ENCODE results near the gene RC3H2. TPM values are rescaled to one million over a fixed set of nuclear protein-coding genes. Genes with fewer than 3 reads are reported as not detected.
"Not testable (repeated sequence)": the region's sequence is repeated elsewhere in the genome, so short reads cannot be mapped to it uniquely, and the experiment has no call there.

Gene RC3H2
- total RNA-seq, 5 donors from 2014 or later (not counting 1 experiment from before 2014, with no cell fraction given), result 45.3 to 76.0 (median 59.8) TPM

GRCh38 chr9:122812736-122813135 lies 92.4 kb downstream of the RC3H2 start:
- Histone ChIP-seq H3K4me1 (ENCODE audit: control insufficient read depth in 1 of 2, extremely low read depth in 1 of 2, insufficient read depth in 2 of 2, low read length in 2 of 2) (peaks cover 14 to 24% of the 10 kb centered on the region in 2 experiments), H3K27ac (ENCODE audit: low read length) (no peak overlapping the region), H3K4me3 (ENCODE audit: control insufficient read depth in 1 of 2, extremely low read depth in 1 of 2, low read length in 1 of 2) (no peak overlapping the region), H3K9me3 (no peaks in the 10 kb centered on the region), H3K27me3 (replicated peaks in 1 of 2; ENCODE audit: control insufficient read depth in 2 of 2, extremely low read depth in 1 of 2, insufficient read depth in 2 of 2, low read length in 1 of 2) (no peaks in the 10 kb centered on the region), H3K36me3 (ENCODE audit: control insufficient read depth in 2 of 2, extremely low read depth in 1 of 2, insufficient read depth in 1 of 2, low read length in 1 of 2) (peaks cover 0 to 3% of the 10 kb centered on the region in 2 donors)
- Mint-ChIP-seq H3K4me3 (no peak overlapping the region), H3K4me1 (peaks cover 30 to 41% (median 32%) of the 10 kb centered on the region in 3 donors), H3K27ac (no peak overlapping the region), H3K9me3 (no peaks in the 10 kb centered on the region), H3K36me3 (no peaks in the 10 kb centered on the region), H3K27me3 (no peaks in the 10 kb centered on the region)
- no peak for DNase-seq
- WGBS (ENCODE audit: insufficient coverage), result no CpG with 5 or more reads among the region's 4 CpGs
- ChIA-PET POLR2A (no interaction called here), CTCF (interaction anchor here in 1 of 2 donors (0.7 to 1.2 kb wide), 3 partner anchors 349 to 717 kb away, joined by 3 to 7 read pairs (median 5); no protein-coding TSS in a partner anchor)
- ATAC-seq (replicated peaks in 1 of 4), result no peak

DNA sequence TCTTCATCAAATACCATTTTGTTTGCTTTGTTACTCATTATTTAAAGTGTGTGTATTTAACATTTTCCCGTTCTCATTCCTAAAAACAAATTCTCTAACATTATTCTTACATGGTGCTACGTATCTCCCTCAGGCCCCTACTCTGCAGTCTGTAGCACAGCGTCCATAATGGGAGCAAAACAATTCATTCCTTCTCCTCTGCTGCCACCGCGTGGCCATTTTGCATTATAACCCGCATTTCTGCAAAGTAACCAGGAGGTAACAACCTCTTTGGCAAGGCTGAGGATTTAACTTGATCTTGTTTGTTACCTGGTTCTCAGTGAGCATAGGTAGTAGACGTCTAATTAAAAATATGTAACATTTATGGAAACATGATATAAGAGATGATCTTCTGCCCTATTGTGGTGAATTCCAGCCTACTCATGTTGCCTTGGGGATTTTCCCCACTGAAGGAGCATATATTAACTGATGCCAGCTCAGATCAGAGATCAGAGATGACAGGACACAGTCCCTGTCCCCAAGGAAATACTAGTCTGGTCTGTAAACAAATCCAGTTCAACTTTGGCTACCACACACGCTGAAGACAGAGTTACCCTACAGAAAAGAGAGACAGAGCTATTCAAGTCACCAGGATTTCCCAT lies 94.7 kb downstream of the RC3H2 start:
- Mint-ChIP-seq H3K4me3 (no peak overlapping the region), H3K36me3 (peaks cover 6% of the 10 kb centered on the region)
- 18% methylated on average over 2 of the region's 8 CpGs for WGBS (ENCODE audit: insufficient coverage)

GRCh38 chr9:122809261-122809660 lies 95.9 kb downstream of the RC3H2 start:
- H3K36me3 ChIP-seq (ENCODE audit: control insufficient read depth in 2 of 2, extremely low read depth in 1 of 2, insufficient read depth in 1 of 2, low read length in 1 of 2); H3K27ac ChIP-seq (ENCODE audit: low read length); H3K9me3 Mint-ChIP-seq; H3K27me3 ChIP-seq (replicated peaks in 1 of 2; ENCODE audit: control insufficient read depth in 2 of 2, extremely low read depth in 1 of 2, insufficient read depth in 2 of 2, low read length in 1 of 2); H3K27me3 Mint-ChIP-seq; DNase-seq; POLR2A ChIA-PET; H3K4me3 ChIP-seq (ENCODE audit: control insufficient read depth in 1 of 2, extremely low read depth in 1 of 2, low read length in 1 of 2); H3K4me1 ChIP-seq (ENCODE audit: control insufficient read depth in 1 of 2, extremely low read depth in 1 of 2, insufficient read depth in 2 of 2, low read length in 2 of 2); H3K27ac Mint-ChIP-seq; H3K9me3 ChIP-seq; H3K4me3 Mint-ChIP-seq; ATAC-seq (replicated peaks in 1 of 4): not testable (repeated sequence)
- Mint-ChIP-seq H3K4me1 (peaks cover 7 to 20% (median 13%) of the 10 kb centered on the region in 3 donors), H3K36me3 (peaks cover 10% of the 10 kb centered on the region)
- WGBS (ENCODE audit: insufficient coverage), result 100% methylated on average over 1 of the region's 7 CpGs
- CTCF ChIA-PET, result interaction anchor here (0.6 to 1.5 kb wide), 5 partner anchors 19 to 710 kb away, joined by 3 to 5 read pairs (median 4); partner anchors contain the start of gene PDCL (in 1 of the 2)

More for the DNA sequence above, 94.7 kb downstream of the RC3H2 start:
- CTCF ChIA-PET, result interaction anchor here in 1 of 2 donors (1.0 to 1.7 kb wide), 3 partner anchors 18 to 711 kb away, joined by 3 to 4 read pairs (median 3); partner anchors contain the start of gene PDCL
- peak; percentile 41 to 90 (median 70) for DNase-seq
- Histone ChIP-seq H3K4me3 (ENCODE audit: control insufficient read depth in 1 of 2, extremely low read depth in 1 of 2, low read length in 1 of 2) (no peak overlapping the region), H3K9me3 (no peaks in the 10 kb centered on the region), H3K27me3 (replicated peaks in 1 of 2; ENCODE audit: control insufficient read depth in 2 of 2, extremely low read depth in 1 of 2, insufficient read depth in 2 of 2, low read length in 1 of 2) (no peaks in the 10 kb centered on the region), H3K27ac (ENCODE audit: low read length) (no peak overlapping the region), H3K36me3 (ENCODE audit: control insufficient read depth in 2 of 2, extremely low read depth in 1 of 2, insufficient read depth in 1 of 2, low read length in 1 of 2) (no peaks in the 10 kb centered on the region), H3K4me1 (ENCODE audit: control insufficient read depth in 1 of 2, extremely low read depth in 1 of 2, insufficient read depth in 2 of 2, low read length in 2 of 2) (peaks cover 5 to 10% of the 10 kb centered on the region in 2 experiments)
- POLR2A ChIA-PET, result no interaction called here
- Mint-ChIP-seq H3K27ac (no peak overlapping the region), H3K27me3 (no peaks in the 10 kb centered on the region), H3K4me1 (peaks cover 17 to 29% (median 19%) of the 10 kb centered on the region in 3 donors), H3K9me3 (no peaks in the 10 kb centered on the region)
- ATAC-seq (replicated peaks in 1 of 4), result peak; percentile 89 to 95 (median 94)

GRCh38 chr9:122808141-122808540 lies 97.0 kb downstream of the RC3H2 start:
- POLR2A ChIA-PET, result interaction anchor here in 1 of 2 donors (0.5 kb wide), 1 partner anchor 341 kb away, joined by 4 read pairs; no protein-coding TSS in a partner anchor
- H3K27ac ChIP-seq (ENCODE audit: low read length), result no peak overlapping the region
- no peaks in the 10 kb centered on the region for H3K9me3 Mint-ChIP-seq
- no peak overlapping the region for H3K4me3 Mint-ChIP-seq
- H3K27me3 ChIP-seq (replicated peaks in 1 of 2; ENCODE audit: control insufficient read depth in 2 of 2, extremely low read depth in 1 of 2, insufficient read depth in 2 of 2, low read length in 1 of 2), result no peaks in the 10 kb centered on the region
- H3K27me3 Mint-ChIP-seq, result no peaks in the 10 kb centered on the region
- ATAC-seq (replicated peaks in 1 of 4) (peak in 2 of 4 experiments; percentile 38 to 41), DNase-seq (no peak)
- H3K36me3 ChIP-seq (ENCODE audit: control insufficient read depth in 2 of 2, extremely low read depth in 1 of 2, insufficient read depth in 1 of 2, low read length in 1 of 2), result no peaks in the 10 kb centered on the region
- H3K4me3 ChIP-seq (ENCODE audit: control insufficient read depth in 1 of 2, extremely low read depth in 1 of 2, low read length in 1 of 2), result no peak overlapping the region
- H3K36me3 Mint-ChIP-seq, result peaks cover 10% of the 10 kb centered on the region
- peaks cover 5 to 10% of the 10 kb centered on the region in 2 experiments for H3K4me1 ChIP-seq (ENCODE audit: control insufficient read depth in 1 of 2, extremely low read depth in 1 of 2, insufficient read depth in 2 of 2, low read length in 2 of 2)
- peaks cover 7 to 20% (median 13%) of the 10 kb centered on the region in 3 donors for H3K4me1 Mint-ChIP-seq
- no peak overlapping the region for H3K27ac Mint-ChIP-seq
- no peaks in the 10 kb centered on the region for H3K9me3 ChIP-seq
- 100% methylated on average over 2 of the region's 3 CpGs for WGBS (ENCODE audit: insufficient coverage)
- CTCF ChIA-PET, result interaction anchor here (0.6 to 1.5 kb wide), 6 partner anchors 271 to 709 kb away, joined by 3 to 5 read pairs (median 4); no protein-coding TSS in a partner anchor

DNA sequence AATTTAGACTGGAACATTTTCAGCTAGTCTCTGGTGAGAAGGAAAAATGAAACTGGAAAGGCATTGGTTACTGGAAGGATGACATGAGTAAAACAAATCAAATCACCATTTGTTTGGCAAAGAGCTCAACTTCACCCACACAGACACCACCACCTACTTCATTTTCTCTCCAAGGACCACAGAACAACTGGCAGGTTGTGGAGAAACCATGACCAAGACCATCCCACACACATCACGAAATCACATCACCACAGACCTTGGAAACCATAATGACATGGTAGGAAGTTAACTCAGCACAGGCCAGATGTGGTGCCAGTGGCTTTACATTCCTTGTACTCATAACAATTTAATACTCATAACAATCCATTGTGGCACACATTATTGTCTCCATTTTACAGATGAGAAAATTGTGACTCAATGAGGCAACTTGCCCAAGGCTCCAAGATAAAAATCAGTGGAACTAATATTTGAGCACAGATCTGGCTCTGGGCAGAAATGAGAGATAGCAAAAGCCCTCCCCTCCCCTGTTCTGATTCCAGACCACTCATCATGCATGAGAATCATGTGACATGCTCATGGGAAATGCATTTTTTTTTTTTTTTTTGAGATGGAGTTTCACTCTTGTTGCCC lies 97.8 kb downstream of the RC3H2 start:
- Mint-ChIP-seq H3K36me3 (peaks cover 10% of the 10 kb centered on the region), H3K9me3 (no peaks in the 10 kb centered on the region), H3K4me3 (no peak overlapping the region), H3K27me3 (no peaks in the 10 kb centered on the region), H3K27ac (peak overlapping the region in 1 of 2 donors; percentile 25), H3K4me1 (peaks cover 7 to 20% (median 13%) of the 10 kb centered on the region in 3 donors)
- H3K27me3 ChIP-seq (replicated peaks in 1 of 2; ENCODE audit: control insufficient read depth in 2 of 2, extremely low read depth in 1 of 2, insufficient read depth in 2 of 2, low read length in 1 of 2), result no peaks in the 10 kb centered on the region
- H3K9me3 ChIP-seq, result no peaks in the 10 kb centered on the region
- ChIA-PET POLR2A (no interaction called here), CTCF (interaction anchor here (0.6 to 1.5 kb wide), 4 partner anchors 272 to 708 kb away, joined by 3 to 5 read pairs (median 4); no protein-coding TSS in a partner anchor)
- ATAC-seq (replicated peaks in 1 of 4) (no peak), DNase-seq (no peak)
- H3K4me1 ChIP-seq (ENCODE audit: control insufficient read depth in 1 of 2, extremely low read depth in 1 of 2, insufficient read depth in 2 of 2, low read length in 2 of 2), result peaks cover 5 to 10% of the 10 kb centered on the region in 2 experiments
- H3K4me3 ChIP-seq (ENCODE audit: control insufficient read depth in 1 of 2, extremely low read depth in 1 of 2, low read length in 1 of 2), result no peak overlapping the region
- no CpG with 5 or more reads among the region's 1 CpG for WGBS (ENCODE audit: insufficient coverage)
- H3K27ac ChIP-seq (ENCODE audit: low read length), result no peak overlapping the region
- no peaks in the 10 kb centered on the region for H3K36me3 ChIP-seq (ENCODE audit: control insufficient read depth in 2 of 2, extremely low read depth in 1 of 2, insufficient read depth in 1 of 2, low read length in 1 of 2)

DNA sequence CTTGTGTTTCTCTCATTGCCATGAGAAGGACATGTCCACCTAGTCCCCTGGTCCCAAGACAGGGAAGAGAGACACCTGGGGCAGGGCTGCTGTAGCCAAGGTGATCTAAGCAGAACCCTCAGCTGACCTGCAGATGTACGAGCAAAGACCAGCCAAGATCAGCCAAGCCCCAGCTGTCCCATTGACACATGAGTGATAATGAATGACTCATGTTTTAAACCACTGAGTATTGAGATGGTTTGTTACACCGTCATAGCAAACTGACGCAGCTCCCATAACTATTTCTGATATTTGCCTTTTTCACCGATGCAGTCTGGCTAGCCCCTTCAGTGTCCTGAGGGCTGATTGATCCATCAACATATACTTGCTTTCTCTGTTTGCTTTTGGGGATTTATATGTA lies 98.5 kb downstream of the RC3H2 start:
- H3K27me3 Mint-ChIP-seq, result no peaks in the 10 kb centered on the region
- no peak for ATAC-seq (replicated peaks in 1 of 4)
- H3K27ac Mint-ChIP-seq, result no peak overlapping the region

More for the DNA sequence above, 98.5 kb downstream of the RC3H2 start:
- Histone ChIP-seq H3K4me3 (ENCODE audit: control insufficient read depth in 1 of 2, extremely low read depth in 1 of 2, low read length in 1 of 2) (no peak overlapping the region), H3K27ac (ENCODE audit: low read length) (no peak overlapping the region), H3K9me3 (no peaks in the 10 kb centered on the region), H3K36me3 (ENCODE audit: control insufficient read depth in 2 of 2, extremely low read depth in 1 of 2, insufficient read depth in 1 of 2, low read length in 1 of 2) (no peaks in the 10 kb centered on the region), H3K4me1 (ENCODE audit: control insufficient read depth in 1 of 2, extremely low read depth in 1 of 2, insufficient read depth in 2 of 2, low read length in 2 of 2) (peaks cover 5 to 10% of the 10 kb centered on the region in 2 experiments), H3K27me3 (replicated peaks in 1 of 2; ENCODE audit: control insufficient read depth in 2 of 2, extremely low read depth in 1 of 2, insufficient read depth in 2 of 2, low read length in 1 of 2) (no peaks in the 10 kb centered on the region)
- H3K4me3 Mint-ChIP-seq, result no peak overlapping the region
- WGBS (ENCODE audit: insufficient coverage), result no CpG with 5 or more reads among the region's 4 CpGs
- ChIA-PET POLR2A (no interaction called here), CTCF (interaction anchor here (0.6 to 1.0 kb wide), 2 partner anchors 680 to 1147 kb away, joined by 3 read pairs; no protein-coding TSS in a partner anchor)
- DNase-seq, result no peak
- peaks cover 7 to 20% (median 13%) of the 10 kb centered on the region in 3 donors for H3K4me1 Mint-ChIP-seq
- no peaks in the 10 kb centered on the region for H3K9me3 Mint-ChIP-seq
- peaks cover 10% of the 10 kb centered on the region for H3K36me3 Mint-ChIP-seq
